Transverse colon (tissue), 4 donors: ENCODE results near the gene NUP98. TPM values are rescaled to one million over a fixed set of nuclear protein-coding genes. Genes with fewer than 3 reads are reported as not detected.

ENCODE experiments used
- DNase-seq: peaks from one replicate; pipeline ENCODE4 v3.0.0-alpha.2; 2019
- H3K27ac ChIP-seq, 4 donors: fragments of 200-600 bp; sonication (generic); 2 replicates each; pipeline ENCODE4 v1.5.1; 2016 to 2018; ENCODE audit warnings: inconsistent platforms in 4 of 4
- H3K27me3 ChIP-seq: fragments of 200-600 bp; sonication (generic); 2 replicates; pipeline ENCODE4 v1.5.1; 2017; ENCODE audit warnings: inconsistent platforms
- H3K36me3 ChIP-seq, 4 donors: fragments of 200-600 bp; sonication (generic); 2 replicates each; pipeline ENCODE4 v1.5.1; 2017 to 2019; ENCODE audit warnings: inconsistent platforms in 4 of 4
- H3K4me1 ChIP-seq, 4 donors: fragments of 200-600 bp; sonication (generic); 2 replicates each; pipeline ENCODE4 v1.5.1; 2017 to 2020; ENCODE audit warnings: inconsistent platforms in 4 of 4
- H3K4me3 ChIP-seq, 4 donors: fragments of 200-600 bp; sonication (generic); 1 replicate in 1 of 4; 2 replicates in 3 of 4; pipeline versions ENCODE4 v1.5.1 to v1.6.1; 2017 to 2019; ENCODE audit warnings: inconsistent platforms in 4 of 4
- H3K9me3 ChIP-seq, 2 donors: fragments of 200-600 bp; sonication (generic); 2 replicates each; pipeline ENCODE4 v1.5.1; 2017 to 2019; ENCODE audit warnings: inconsistent platforms in 2 of 2
- EP300 ChIP-seq: sonication (generic); formaldehyde crosslinking; IDR thresholded peaks from one replicate; pipeline ENCODE4 v1.6.1; 2017; ENCODE audit warnings: antibody characterized with exemption, low read depth
- POLR2A ChIP-seq: fragments of 450-650 bp; IDR thresholded peaks from one replicate; pipeline ENCODE4 v1.6.1; 2016; ENCODE audit warnings: antibody characterized with exemption, mild to moderate bottlenecking, moderate library complexity
- POLR2AphosphoS5 ChIP-seq, 3 donors: sonication (generic); formaldehyde crosslinking; IDR thresholded peaks; one replicate each; pipeline ENCODE4 v1.6.1; 2016; ENCODE audit warnings: antibody characterized with exemption in 3 of 3
- WGBS, 2 donors: methylation state at CpG; one replicate each; pipeline ENCODE4 v1.1.5; 2018; ENCODE audit warnings: low coverage in 1 of 2; 5-methylcytosine and 5-hydroxymethylcytosine counted together
- in situ Hi-C, 4 donors: fragments of 200-750 bp; cut with MboI; loops; one replicate each; pipeline versions ENCODE4 v1.15.0 to v1.15.1; 2017; ENCODE audit warnings: low sequenced_read_pairs in 3 of 4, low pct_ligation_motif_present in 1 of 4, low pct_unique_long_range_greater_than_20kb in 1 of 4
- intact Hi-C: fragments of 100-400 bp; cut with DNase I; formaldehyde crosslinking; loops from one replicate; pipeline ENCODE4 v1.15.1; 2023; ENCODE audit warnings: low total_unique reads
- total RNA-seq, 4 donors: library from RNA; depleted of rRNA; stranded (reverse); fragments of >200 nt; gene quantifications; one replicate each; pipeline ENCODE4 v1.1.0, GENCODE V29; 2016
- TF ChIP-seq, protein P1 (sequence below), 5 experiments: fragments of 200-600 bp in 3 of 5; fragments of 450-650 bp in 2 of 5; sonication (generic) in 3 of 5; IDR thresholded peaks; 1 replicate in 2 of 5; 2 replicates in 3 of 5; pipeline ENCODE4 v1.5.1; 2016 to 2017; ENCODE audit warnings: antibody characterized with exemption in 5 of 5, inconsistent platforms in 3 of 5, mild to moderate bottlenecking in 2 of 5, moderate library complexity in 1 of 5

The NUP98 gene
- total RNA-seq, 4 donors from 2014 or later, result 37.0 to 103 (median 72.4) TPM

DNA sequence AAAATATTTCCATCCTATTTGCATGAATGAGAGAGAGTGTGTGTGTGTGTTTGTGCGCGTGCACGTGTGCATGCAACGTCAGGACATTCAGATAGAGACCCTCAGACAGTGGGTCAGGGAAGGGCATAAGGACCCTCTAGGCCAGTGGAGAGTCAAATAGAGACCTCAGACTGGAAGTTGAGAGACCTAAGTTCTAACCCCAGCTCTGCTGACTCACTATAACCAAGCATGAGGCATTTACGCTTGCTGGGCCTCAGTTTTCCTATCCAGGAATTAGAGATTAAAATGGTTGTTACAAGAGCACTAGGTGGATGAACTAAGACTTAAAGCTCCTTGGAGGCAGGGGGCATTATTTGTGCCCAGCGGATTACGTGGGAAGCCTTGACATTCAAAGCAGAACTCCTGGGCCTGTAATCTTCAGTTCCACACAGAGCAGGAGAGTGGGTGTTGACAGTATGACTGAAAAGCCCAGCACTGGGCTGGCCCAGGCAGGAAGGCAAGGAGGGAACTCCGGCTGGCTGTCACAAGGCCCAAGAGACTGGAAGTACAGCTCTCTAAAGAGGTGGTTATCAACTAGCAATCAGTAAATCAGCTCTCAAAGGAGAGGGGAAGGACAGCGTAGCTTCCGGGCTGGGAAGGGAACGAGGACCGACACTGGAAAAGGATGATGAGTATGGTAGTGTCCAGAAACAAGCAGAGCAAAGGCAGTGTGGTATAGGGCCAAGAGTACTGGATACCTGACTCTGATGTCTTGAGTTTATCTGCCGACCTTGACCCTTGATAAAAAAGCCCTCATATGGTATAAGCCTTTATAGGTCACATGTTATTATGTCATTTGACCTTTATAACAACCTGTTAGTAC lies 34.3 kb upstream of the NUP98 start:
- intact Hi-C loops, result no loop called here
- no peak for DNase-seq

DNA sequence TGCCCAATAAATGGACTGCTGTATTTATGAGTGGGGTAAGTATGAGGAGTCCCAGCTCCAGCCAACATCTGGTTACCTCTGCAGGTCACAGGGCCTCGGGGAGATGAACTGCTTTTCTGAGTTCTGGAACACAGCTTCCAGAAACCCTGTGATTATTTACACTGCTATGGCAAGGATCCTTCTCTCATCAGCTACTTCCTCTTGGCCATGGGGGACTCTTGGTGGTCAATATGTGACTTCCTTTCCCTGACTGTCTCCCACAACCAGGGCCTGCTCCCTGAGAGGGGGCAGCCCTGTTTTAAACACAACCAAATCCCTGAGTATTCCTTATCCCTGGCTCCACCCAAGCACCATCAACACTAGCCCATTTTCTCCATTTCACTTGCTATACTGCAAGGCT lies 33.4 kb upstream of the NUP98 start:
- Histone ChIP-seq H3K4me3 (no peak overlapping the region), H3K27ac (peak overlapping the region in 3 of 4 donors; percentile 23 to 37 (median 26)), H3K9me3 (no peaks in the 10 kb centered on the region), H3K36me3 (peaks cover 0 to 12% (median 3%) of the 10 kb centered on the region in 4 donors), H3K4me1 (peaks cover 18 to 47% (median 23%) of the 10 kb centered on the region in 4 donors), H3K27me3 (no peaks in the 10 kb centered on the region)
- TF ChIP-seq, protein P1, sequence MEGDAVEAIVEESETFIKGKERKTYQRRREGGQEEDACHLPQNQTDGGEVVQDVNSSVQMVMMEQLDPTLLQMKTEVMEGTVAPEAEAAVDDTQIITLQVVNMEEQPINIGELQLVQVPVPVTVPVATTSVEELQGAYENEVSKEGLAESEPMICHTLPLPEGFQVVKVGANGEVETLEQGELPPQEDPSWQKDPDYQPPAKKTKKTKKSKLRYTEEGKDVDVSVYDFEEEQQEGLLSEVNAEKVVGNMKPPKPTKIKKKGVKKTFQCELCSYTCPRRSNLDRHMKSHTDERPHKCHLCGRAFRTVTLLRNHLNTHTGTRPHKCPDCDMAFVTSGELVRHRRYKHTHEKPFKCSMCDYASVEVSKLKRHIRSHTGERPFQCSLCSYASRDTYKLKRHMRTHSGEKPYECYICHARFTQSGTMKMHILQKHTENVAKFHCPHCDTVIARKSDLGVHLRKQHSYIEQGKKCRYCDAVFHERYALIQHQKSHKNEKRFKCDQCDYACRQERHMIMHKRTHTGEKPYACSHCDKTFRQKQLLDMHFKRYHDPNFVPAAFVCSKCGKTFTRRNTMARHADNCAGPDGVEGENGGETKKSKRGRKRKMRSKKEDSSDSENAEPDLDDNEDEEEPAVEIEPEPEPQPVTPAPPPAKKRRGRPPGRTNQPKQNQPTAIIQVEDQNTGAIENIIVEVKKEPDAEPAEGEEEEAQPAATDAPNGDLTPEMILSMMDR (IDR thresholded peaks at IDR 0.05), result no peak
- TF ChIP-seq EP300 (no peak), POLR2A (no peak), POLR2AphosphoS5 (IDR thresholded peaks at IDR 0.05) (no peak)
- DNase-seq, result no peak
- in situ Hi-C loops, result no loop called here
- 44% methylated on average over 1 of the region's 1 CpG; no CpG with 5 or more reads in 1 of the 2 donors for WGBS, 2 donors
- intact Hi-C loops, result no loop called here

More for the DNA sequence above, 34.3 kb upstream of the NUP98 start:
- in situ Hi-C loops, result no loop called here
- no peak overlapping the region for H3K4me3 ChIP-seq
- no peaks in the 10 kb centered on the region for H3K27me3 ChIP-seq
- WGBS, 2 donors, result 76 to 83% methylated on average over 7 to 13 of the region's 13 CpGs
- no peaks in the 10 kb centered on the region for H3K9me3 ChIP-seq
- H3K36me3 ChIP-seq, result peaks cover 0 to 12% (median 3%) of the 10 kb centered on the region in 4 donors
- H3K4me1 ChIP-seq, result peaks cover 20 to 55% (median 27%) of the 10 kb centered on the region in 4 donors
- no peak for TF ChIP-seq EP300
- TF ChIP-seq, protein P1 (IDR thresholded peaks at IDR 0.05), result no peak
- TF ChIP-seq POLR2A, result no peak
- TF ChIP-seq POLR2AphosphoS5 (IDR thresholded peaks at IDR 0.05), result no peak
- peak overlapping the region in 3 of 4 donors; percentile 17 to 37 (median 23) for H3K27ac ChIP-seq

DNA sequence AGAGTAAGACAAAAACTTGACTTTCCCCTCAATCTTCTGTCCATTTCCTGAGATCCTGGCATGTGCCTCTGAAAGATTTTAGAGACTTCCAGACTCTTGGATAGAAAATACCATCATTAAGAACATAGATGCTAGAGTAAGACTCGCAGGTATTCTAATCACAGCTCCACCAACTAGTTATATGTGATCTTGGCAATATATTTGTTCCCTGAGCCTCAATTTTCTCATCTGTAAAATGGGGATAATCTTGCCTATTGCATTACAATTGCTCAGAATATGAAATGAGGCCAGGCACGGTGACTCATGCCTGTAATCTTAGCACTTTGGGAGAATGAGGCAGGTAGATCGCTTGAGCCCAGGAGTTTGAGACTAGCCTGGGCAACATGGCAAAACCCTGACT lies 32.7 kb upstream of the NUP98 start:
- H3K4me1 ChIP-seq, result peaks cover 11 to 41% (median 17%) of the 10 kb centered on the region in 4 donors
- no peak overlapping the region for H3K27ac ChIP-seq
- H3K4me3 ChIP-seq, result no peak overlapping the region
- DNase-seq, result no peak
- H3K9me3 ChIP-seq, result no peaks in the 10 kb centered on the region
- H3K27me3 ChIP-seq, result no peaks in the 10 kb centered on the region
- 89 to 93% methylated on average over 3 of the region's 3 CpGs for WGBS, 2 donors
- intact Hi-C loops (no loop called here), in situ Hi-C loops (no loop called here)
- TF ChIP-seq, protein P1 (IDR thresholded peaks at IDR 0.05), result no peak
- no peak for TF ChIP-seq POLR2A
- no peak for TF ChIP-seq EP300
- TF ChIP-seq POLR2AphosphoS5 (IDR thresholded peaks at IDR 0.05), result no peak
- peaks cover 0 to 12% (median 3%) of the 10 kb centered on the region in 4 donors for H3K36me3 ChIP-seq

DNA sequence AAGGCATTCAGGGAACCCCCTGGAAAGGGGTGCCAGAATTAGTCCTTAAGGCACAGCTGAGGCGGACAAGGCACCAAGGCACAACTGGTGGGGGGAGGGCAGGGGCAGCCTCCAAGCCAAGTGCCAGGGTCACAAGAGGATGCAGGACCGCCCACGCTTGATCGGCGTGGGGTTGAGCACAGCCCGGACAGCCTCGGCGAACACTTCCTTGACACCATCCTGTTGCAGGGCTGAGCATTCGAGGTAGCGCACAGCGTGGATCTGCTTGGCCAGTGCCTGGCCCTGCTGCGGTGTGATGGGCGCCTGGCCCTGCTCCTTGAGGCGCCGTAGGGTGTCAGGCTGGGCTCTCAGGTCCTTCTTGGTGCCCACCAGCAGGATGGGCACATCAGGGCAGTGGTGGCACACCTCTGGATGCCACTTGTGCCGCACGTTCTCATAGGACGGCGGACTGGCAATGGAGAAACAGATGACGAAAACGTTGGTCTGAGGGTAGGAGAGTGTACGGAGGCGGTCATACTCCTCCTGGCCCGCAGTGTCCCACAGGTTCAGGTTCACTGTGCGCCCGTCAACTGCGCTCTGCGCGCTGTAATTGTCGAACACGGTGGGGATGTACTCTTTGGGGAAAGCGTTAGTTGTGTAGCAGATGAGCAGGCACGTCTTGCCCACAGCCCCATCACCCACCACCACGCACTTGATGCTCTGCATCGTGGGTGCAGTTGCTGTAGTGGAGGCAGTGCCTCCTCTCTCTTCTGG lies 30.3 kb upstream of the NUP98 start:
- peaks cover 0 to 12% (median 3%) of the 10 kb centered on the region in 4 donors for H3K36me3 ChIP-seq
- DNase-seq, result no peak
- no peaks in the 10 kb centered on the region for H3K27me3 ChIP-seq
- peaks cover 0 to 17% (median 5%) of the 10 kb centered on the region in 4 donors for H3K4me1 ChIP-seq
- no peaks in the 10 kb centered on the region for H3K9me3 ChIP-seq
- no peak overlapping the region for H3K27ac ChIP-seq
- intact Hi-C loops (no loop called here), in situ Hi-C loops (no loop called here)
- 91% methylated on average over 32 of the region's 35 CpGs; no CpG with 5 or more reads in 1 of the 2 donors for WGBS, 2 donors
- no peak overlapping the region for H3K4me3 ChIP-seq
- TF ChIP-seq, protein P1 (IDR thresholded peaks at IDR 0.05), result no peak
- TF ChIP-seq POLR2AphosphoS5 (IDR thresholded peaks at IDR 0.05), result no peak
- TF ChIP-seq EP300, result no peak
- TF ChIP-seq POLR2A, result no peak
